Prostate gland (tissue), 2 donors: ENCODE results near the gene RBM12.

Experiments used
- POLR2A ChIP-seq: fragments of 450-650 bp; IDR thresholded peaks from one replicate; pipeline ENCODE4 v1.6.1; 2016; ENCODE audit warnings: antibody characterized with exemption, mild to moderate bottlenecking
- TF ChIP-seq, protein P1 (sequence below), 4 experiments: fragments of 200-600 bp in 2 of 4; fragments of 450-650 bp in 2 of 4; sonication (generic) in 2 of 4; IDR thresholded peaks; 1 replicate in 3 of 4; 2 replicates in 1 of 4; pipeline ENCODE4 v1.5.1; 2016 to 2019; ENCODE audit warnings: antibody characterized with exemption in 4 of 4, mild to moderate bottlenecking in 2 of 4, moderate library complexity in 2 of 4

DNA sequence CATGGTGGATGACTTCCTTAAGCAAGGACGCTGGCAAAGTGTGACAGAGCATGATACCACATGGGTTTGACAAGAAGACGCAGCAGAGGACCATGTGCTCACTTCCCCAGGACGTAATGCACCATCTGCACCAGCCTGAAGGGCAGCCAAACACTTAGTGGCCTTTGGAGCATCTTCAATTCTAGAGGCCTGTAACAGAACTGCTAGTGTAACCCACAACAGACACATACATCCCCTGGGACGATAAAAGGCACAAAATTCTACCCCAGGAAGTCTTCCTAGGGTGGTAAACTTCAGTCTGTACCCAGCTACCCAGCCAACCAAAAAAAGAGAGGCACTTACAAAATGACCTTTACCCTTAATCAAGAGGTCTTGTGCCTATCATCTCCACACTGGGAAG lies 9.2 kb upstream of the RBM12 start:
- TF ChIP-seq, protein P1, sequence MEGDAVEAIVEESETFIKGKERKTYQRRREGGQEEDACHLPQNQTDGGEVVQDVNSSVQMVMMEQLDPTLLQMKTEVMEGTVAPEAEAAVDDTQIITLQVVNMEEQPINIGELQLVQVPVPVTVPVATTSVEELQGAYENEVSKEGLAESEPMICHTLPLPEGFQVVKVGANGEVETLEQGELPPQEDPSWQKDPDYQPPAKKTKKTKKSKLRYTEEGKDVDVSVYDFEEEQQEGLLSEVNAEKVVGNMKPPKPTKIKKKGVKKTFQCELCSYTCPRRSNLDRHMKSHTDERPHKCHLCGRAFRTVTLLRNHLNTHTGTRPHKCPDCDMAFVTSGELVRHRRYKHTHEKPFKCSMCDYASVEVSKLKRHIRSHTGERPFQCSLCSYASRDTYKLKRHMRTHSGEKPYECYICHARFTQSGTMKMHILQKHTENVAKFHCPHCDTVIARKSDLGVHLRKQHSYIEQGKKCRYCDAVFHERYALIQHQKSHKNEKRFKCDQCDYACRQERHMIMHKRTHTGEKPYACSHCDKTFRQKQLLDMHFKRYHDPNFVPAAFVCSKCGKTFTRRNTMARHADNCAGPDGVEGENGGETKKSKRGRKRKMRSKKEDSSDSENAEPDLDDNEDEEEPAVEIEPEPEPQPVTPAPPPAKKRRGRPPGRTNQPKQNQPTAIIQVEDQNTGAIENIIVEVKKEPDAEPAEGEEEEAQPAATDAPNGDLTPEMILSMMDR (IDR thresholded peaks at IDR 0.05) = no peak
- no peak for TF ChIP-seq POLR2A
